ENCODE results near the gene HIGD1C. TPM values are rescaled to one million over a fixed set of nuclear protein-coding genes. Genes with fewer than 3 reads are reported as not detected.

The HIGD1C gene
- total RNA-seq, 2 donors from 2014 or later, result not detected

DNA sequence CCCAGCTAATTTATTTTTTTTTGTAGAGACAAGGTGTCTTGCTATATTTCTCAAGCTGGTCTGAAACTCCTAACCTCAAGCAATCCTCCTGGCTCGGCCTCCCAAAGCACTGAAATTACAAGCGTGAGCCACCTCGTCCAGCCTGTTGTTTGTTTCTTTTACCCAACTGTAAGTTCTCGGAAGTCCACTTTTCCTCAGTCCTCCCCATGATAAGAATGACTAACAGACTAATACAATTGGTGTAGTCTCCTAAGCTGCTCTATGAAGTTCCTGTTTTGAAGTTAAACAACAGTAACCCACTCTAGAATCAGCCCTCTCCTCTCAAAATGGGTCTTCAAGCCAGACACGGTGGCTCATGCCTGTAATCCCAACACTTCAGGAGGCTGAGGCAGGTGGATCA is 36.5 kb downstream of the HIGD1C start:
- H3K36me3 ChIP-seq, result peaks cover 2 to 9% of the 10 kb centered on the region in 2 donors
- H3K27me3 ChIP-seq (replicated peaks; ENCODE audit: insufficient read depth), result no peaks in the 10 kb centered on the region
- DNase-seq (ENCODE audit: low spot score), result no peak
- 87% methylated on average over 5 of the region's 5 CpGs for WGBS
- intact Hi-C loops (cut with DNase I), result loop anchor here (5.0 kb wide), 3 partner anchors 62 to 482 kb away; a partner anchor contains a TSS
- no peaks in the 10 kb centered on the region for H3K4me1 ChIP-seq (replicated peaks)
- no peak overlapping the region for H3K27ac ChIP-seq
- H3K4me3 ChIP-seq, result no peak overlapping the region
- no peaks in the 10 kb centered on the region for H3K9me3 ChIP-seq
- TF ChIP-seq POLR2AphosphoS5 (IDR thresholded peaks at IDR 0.05) (no peak), POLR2A (IDR thresholded peaks at IDR 0.05) (no peak)
- TF ChIP-seq, protein P1, sequence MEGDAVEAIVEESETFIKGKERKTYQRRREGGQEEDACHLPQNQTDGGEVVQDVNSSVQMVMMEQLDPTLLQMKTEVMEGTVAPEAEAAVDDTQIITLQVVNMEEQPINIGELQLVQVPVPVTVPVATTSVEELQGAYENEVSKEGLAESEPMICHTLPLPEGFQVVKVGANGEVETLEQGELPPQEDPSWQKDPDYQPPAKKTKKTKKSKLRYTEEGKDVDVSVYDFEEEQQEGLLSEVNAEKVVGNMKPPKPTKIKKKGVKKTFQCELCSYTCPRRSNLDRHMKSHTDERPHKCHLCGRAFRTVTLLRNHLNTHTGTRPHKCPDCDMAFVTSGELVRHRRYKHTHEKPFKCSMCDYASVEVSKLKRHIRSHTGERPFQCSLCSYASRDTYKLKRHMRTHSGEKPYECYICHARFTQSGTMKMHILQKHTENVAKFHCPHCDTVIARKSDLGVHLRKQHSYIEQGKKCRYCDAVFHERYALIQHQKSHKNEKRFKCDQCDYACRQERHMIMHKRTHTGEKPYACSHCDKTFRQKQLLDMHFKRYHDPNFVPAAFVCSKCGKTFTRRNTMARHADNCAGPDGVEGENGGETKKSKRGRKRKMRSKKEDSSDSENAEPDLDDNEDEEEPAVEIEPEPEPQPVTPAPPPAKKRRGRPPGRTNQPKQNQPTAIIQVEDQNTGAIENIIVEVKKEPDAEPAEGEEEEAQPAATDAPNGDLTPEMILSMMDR (IDR thresholded peaks at IDR 0.05), result no peak

DNA sequence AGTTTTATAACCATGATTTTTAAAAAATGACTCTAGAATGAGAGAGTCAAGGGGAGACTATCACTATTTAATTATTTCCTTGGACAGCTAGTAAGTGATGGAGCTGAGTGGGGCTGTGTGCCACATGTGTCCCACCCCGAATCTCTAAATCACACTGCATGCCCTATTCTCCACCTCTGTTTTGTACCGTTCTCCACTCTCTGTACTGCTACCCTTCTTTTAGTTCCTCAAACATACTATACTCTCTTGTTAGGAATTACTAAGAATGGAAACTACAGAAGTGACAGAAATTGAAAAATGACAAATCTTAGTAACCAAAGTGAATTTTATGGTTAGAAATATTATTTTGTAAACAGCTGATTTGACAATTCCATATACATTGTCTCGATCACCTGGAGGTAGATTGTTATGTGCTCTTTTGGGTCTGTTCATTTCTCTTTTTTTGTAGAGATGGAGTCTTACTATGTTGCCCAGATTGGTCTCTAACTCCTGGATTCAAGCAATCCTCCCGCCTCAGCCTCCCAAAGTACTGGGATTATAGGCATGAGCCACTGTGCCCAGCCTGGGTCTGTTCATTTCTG is 37.9 kb downstream of the HIGD1C start:
- Histone ChIP-seq H3K27ac (no peak overlapping the region), H3K9me3 (no peaks in the 10 kb centered on the region), H3K36me3 (peaks cover 2 to 9% of the 10 kb centered on the region in 2 donors), H3K27me3 (replicated peaks; ENCODE audit: insufficient read depth) (no peaks in the 10 kb centered on the region), H3K4me3 (no peak overlapping the region), H3K4me1 (replicated peaks) (no peaks in the 10 kb centered on the region)
- intact Hi-C loops (cut with DNase I), result no loop called here
- 91% methylated on average over 4 of the region's 4 CpGs for WGBS
- TF ChIP-seq, protein P1 (IDR thresholded peaks at IDR 0.05), result no peak
- no peak for TF ChIP-seq POLR2A (IDR thresholded peaks at IDR 0.05)
- no peak for TF ChIP-seq POLR2AphosphoS5 (IDR thresholded peaks at IDR 0.05)
- DNase-seq (ENCODE audit: low spot score), result no peak

DNA sequence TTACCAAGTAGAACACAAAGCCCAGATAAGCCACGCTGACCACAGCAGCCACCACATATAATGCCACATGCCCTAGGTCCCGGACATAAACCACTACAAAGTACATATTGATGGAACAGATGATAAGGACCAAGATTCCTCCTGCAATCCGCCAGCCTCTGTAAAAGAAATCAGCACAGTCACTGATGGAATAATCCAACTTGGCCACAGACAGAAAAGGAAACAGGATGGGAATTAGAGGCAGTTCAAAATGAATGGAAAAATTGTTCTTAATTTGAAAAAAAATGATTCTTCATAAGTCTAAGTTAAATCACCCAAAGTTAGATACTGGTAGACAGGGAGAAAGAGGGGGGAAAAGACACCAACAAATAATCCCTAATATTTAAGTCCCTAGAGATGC is 38.4 kb downstream of the HIGD1C start:
- Histone ChIP-seq H3K4me3 (no peak overlapping the region), H3K27ac (no peak overlapping the region), H3K27me3 (replicated peaks; ENCODE audit: insufficient read depth) (no peaks in the 10 kb centered on the region), H3K36me3 (peaks cover 2 to 9% of the 10 kb centered on the region in 2 donors), H3K4me1 (replicated peaks) (no peaks in the 10 kb centered on the region), H3K9me3 (no peaks in the 10 kb centered on the region)
- intact Hi-C loops (cut with DNase I), result no loop called here
- WGBS, result 56% methylated on average over 3 of the region's 3 CpGs
- TF ChIP-seq POLR2AphosphoS5 (IDR thresholded peaks at IDR 0.05), result no peak
- DNase-seq (ENCODE audit: low spot score), result no peak

DNA sequence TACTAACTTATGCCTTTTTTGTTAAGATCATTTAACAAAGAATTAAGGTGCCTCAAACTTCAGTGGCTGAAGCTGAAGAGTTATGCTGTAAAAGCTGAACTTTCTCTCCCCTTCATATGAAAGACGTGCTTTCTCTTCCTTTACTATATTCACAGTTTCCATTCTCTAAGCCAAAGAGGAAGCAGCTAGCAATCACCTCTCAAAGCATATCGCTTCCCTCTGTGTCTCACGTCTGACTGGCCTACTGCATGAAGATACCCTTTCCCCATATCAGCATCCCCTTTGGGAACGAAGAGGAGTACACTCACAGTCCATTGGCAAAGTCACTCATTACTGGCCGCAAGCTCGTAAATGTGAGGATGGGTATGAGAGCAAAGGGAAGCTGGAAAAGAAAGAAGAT is 38.9 kb downstream of the HIGD1C start:
- TF ChIP-seq POLR2AphosphoS5 (IDR thresholded peaks at IDR 0.05) (no peak), POLR2A (IDR thresholded peaks at IDR 0.05) (no peak)

DNA sequence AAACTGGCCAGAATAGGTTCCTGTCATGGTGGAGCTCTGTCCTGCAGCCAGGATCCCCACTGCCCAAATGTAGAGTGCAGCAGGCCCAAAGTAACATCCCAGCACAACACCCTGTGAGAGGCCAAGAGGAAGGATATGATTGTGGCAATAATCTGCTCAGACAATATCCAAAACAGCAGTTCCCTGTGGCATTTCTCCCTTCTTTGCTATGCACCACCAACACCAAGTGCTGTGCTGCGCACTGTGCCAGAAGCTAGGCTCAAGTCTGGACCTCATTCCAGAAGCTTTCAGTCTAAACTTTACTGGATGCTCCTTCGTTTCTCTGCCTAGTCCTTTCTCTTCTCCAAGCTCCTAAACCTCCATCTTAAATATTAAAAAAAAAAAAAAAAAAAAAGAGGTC is 40.5 kb downstream of the HIGD1C start:
- no peaks in the 10 kb centered on the region for H3K4me1 ChIP-seq (replicated peaks)
- no peaks in the 10 kb centered on the region for H3K9me3 ChIP-seq
- TF ChIP-seq POLR2AphosphoS5 (IDR thresholded peaks at IDR 0.05) (no peak), POLR2A (IDR thresholded peaks at IDR 0.05) (no peak)
- TF ChIP-seq, protein P1 (IDR thresholded peaks at IDR 0.05), result no peak
- H3K27ac ChIP-seq, result no peak overlapping the region
- intact Hi-C loops (cut with DNase I), result no loop called here
- DNase-seq (ENCODE audit: low spot score), result no peak
- no peak overlapping the region for H3K4me3 ChIP-seq
- H3K27me3 ChIP-seq (replicated peaks; ENCODE audit: insufficient read depth), result no peaks in the 10 kb centered on the region
- WGBS, result 18% methylated on average over 2 of the region's 2 CpGs
- peaks cover 2 to 9% of the 10 kb centered on the region in 2 donors for H3K36me3 ChIP-seq

More for the DNA sequence above, 38.9 kb downstream of the HIGD1C start:
- intact Hi-C loops (cut with DNase I), result no loop called here
- H3K27ac ChIP-seq, result no peak overlapping the region
- DNase-seq (ENCODE audit: low spot score), result no peak
- WGBS, result 80% methylated on average over 6 of the region's 6 CpGs
- no peaks in the 10 kb centered on the region for H3K27me3 ChIP-seq (replicated peaks; ENCODE audit: insufficient read depth)
- H3K9me3 ChIP-seq, result no peaks in the 10 kb centered on the region
- H3K4me1 ChIP-seq (replicated peaks), result no peaks in the 10 kb centered on the region
- no peak overlapping the region for H3K4me3 ChIP-seq
- peaks cover 2 to 9% of the 10 kb centered on the region in 2 donors for H3K36me3 ChIP-seq

DNA sequence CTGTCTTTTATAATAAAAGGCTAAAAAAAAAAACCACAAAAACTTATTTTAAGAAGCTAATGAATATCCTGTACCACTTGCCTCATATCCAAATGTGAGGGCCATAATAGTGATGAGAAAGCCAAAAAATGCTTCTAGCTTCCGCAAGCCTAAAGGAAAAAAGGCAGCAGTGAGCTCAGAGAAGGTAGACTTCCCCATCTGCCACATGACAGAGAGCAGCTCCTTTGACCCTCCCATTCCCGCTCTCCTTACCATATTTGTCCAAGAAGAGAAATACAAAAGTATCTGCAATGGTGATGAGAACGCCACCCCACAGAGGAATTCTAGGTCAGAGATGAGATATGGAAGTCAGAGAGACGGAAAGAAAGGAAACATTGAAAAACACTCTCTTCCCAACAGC is 46.7 kb downstream of the HIGD1C start:
- 81% methylated on average over 4 of the region's 4 CpGs for WGBS

More for the DNA sequence above, 46.7 kb downstream of the HIGD1C start:
- Histone ChIP-seq H3K27ac (no peak overlapping the region), H3K4me3 (no peak overlapping the region), H3K27me3 (replicated peaks; ENCODE audit: insufficient read depth) (no peaks in the 10 kb centered on the region), H3K4me1 (replicated peaks) (no peaks in the 10 kb centered on the region), H3K36me3 (no peaks in the 10 kb centered on the region), H3K9me3 (no peaks in the 10 kb centered on the region)
- intact Hi-C loops (cut with DNase I), result no loop called here
- no peak for DNase-seq (ENCODE audit: low spot score)
- TF ChIP-seq POLR2A (IDR thresholded peaks at IDR 0.05), result no peak
- TF ChIP-seq, protein P1 (IDR thresholded peaks at IDR 0.05), result no peak
- no peak for TF ChIP-seq POLR2AphosphoS5 (IDR thresholded peaks at IDR 0.05)
